Kidney glomerular epithelial cell (primary cell): ENCODE results near the gene GAS7.

Source experiments
- DNase-seq: peaks from one replicate; lab custom pipeline; 2025; lab: John Stamatoyannopoulos, UW

The GAS7 gene

GRCh38 chr17:9916108-9916507 lies 282.3 kb downstream of the GAS7 start:
- no peak for DNase-seq

DNA sequence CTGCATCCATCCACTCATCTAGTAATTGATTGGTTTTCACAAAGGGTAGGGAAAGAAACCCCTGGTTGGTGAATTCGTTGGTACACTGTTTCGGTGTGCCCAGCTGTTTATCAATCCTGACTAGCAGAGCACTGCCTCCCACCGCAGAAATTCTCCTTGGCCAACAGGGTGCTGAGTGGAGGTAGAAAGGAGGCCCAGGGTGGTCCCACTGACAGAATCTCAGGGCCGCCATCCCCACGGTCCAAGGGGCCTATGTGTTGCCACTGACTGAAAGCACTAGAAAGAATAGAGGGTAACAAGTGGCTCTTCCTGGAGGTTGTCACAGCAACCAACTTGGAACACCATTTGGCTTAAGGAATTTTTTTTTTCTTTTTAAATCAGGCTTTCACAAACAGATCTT lies 284.9 kb downstream of the GAS7 start:
- no peak for DNase-seq

- DNase-seq: no peak
These were observed 286.0 kb downstream of the GAS7 start for GRCh38 chr17:9912121-9913099.

- no peak for DNase-seq
These were observed 287.3 kb downstream of the GAS7 start for GRCh38 chr17:9911089-9911488.

- no peak for DNase-seq
These were observed 289.8 kb downstream of the GAS7 start for GRCh38 chr17:9908649-9909042.

- no peak for DNase-seq
These were observed 290.3 kb downstream of the GAS7 start for GRCh38 chr17:9907883-9908648.

DNA sequence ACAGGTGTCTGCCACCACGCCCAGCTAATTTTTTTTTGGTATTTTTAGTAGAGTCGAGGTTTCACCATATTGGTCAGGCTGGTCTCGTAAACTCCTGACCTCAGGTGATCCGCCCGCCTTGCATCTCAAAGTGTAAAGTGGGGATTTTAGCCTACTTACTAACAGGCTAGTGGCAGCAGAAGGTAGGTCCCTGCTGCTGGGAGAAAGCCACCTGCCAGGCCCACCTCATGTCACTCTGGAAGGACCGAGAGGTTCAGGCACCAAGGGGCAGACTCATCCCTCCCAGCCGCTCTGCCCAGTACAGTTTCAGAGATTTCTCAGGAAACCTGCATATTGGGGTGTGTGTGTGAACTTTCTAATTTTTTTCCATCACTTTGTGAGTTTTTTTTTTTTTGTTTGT lies 291.3 kb downstream of the GAS7 start:
- no peak for DNase-seq

DNA sequence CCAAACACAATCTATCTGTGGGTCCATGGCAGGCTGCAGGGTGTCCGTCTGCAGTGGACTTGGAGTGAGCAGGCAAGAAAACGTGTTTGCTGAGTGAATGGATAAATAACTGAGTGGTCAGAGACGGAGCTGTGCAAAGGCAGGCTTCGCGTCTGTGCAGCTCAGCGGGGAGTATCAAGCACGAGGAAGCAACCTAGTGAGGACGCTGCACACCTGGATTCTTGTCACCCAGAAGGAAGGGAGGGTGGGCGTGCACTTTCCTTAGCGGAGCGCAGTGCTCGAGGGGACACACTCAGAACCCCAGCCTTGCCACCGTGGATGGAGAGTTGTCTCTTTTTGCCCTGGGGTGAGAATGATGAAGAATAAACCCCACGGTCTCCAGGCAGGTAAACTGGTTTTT lies 291.8 kb downstream of the GAS7 start:
- no peak for DNase-seq

DNA sequence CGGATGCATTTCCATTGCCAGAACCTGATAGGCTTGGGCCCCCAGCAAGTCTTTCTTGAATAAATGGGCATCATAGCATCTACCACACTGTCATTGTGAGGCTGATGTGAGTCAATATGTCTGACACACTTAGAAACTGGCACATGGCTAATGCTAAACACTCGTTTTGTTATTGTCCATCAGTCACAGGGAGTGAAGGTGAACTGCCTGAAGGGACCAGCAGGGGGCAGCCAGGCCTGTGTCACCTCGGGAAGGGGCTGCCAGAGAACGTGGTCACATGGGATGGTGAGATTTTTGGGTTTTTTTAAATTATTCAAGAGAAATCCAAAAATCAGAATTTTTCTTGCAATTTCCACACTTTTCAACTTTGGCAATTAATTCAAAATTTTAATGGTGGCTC lies 292.5 kb downstream of the GAS7 start:
- no peak for DNase-seq

DNA sequence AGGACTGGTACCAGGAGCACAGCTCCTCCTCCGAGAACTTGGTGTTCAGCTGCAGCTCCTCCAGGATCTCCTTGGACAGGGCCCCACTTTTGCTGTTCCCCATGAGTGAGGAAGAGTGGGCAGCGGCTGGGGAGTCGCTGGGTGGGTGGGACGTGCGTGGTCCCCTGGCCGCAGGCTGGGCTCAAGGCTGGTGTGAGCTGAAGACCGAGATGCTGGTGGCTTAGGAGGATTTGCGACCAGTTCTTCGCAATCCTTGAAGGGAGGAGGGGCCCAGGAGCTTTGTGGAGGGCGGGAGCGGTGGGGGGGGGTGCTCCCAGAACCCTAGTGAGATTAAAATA lies 293.4 kb downstream of the GAS7 start, which contains the start of gene RCVRN:
Gene RCVRN (minus strand): TSS at position 194 of the 338 bp plus-strand sequence. CDS start 91 bp downstream, at position 103.
- DNase-seq: no peak

- no peak for DNase-seq
These were observed 293.9 kb downstream of the GAS7 start for GRCh38 chr17:9904277-9905077.

DNA sequence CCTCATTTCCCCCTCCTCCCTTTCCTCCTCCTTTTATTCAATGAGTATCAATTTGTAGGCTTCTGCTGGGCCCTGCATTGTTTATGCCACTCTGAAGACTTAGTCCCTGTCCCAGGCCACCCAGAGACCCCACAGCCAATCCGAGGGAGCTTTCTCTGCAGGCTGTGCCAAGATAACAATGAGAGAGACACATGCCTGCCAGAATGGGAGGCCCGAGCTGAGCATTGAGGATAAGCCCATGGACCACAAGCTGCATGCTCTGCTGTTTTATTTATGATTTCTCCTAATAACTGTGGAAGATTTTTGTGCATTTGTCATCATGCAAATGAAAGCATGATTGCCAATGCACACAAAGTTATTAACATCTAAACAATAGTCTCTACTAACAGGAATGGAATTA lies 296.3 kb downstream of the GAS7 start:
- no peak for DNase-seq

GRCh38 chr17:9900784-9901183 lies 297.6 kb downstream of the GAS7 start:
- DNase-seq: peak; percentile 21

- no peak for DNase-seq
These were observed 298.3 kb downstream of the GAS7 start for GRCh38 chr17:9900044-9900594.

GRCh38 chr17:9899280-9900043 lies 298.9 kb downstream of the GAS7 start:
- DNase-seq: no peak

GRCh38 chr17:9898812-9899211 lies 299.6 kb downstream of the GAS7 start:
- DNase-seq: no peak

DNA sequence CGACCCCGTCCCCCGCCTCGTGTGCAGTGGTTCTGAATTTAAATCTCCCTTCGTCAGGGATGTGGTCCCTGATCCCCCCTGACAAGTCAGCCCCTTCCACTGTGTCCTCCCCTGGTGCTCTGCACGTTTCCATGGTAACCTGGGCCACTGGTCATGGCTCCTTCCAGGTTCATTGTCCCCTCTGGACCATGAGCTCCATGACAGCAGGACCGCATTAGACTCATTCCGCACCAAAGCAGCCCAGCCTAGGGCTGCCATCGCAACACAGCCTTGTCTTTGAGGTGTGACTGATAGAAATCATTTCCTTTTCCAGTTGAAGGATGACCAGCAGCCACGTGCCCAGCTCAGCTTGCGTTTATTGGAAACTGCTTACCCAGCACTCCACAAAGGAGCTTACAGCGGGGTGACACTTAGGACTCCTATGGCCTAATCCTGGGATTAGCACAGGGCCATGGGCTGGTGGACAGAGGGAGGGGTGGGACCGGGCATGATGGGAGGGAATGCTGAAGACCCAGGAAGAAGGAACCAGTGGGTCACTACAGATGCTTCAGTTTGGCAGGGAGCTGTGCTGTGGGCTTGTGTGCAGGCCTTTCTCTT lies 300.9 kb downstream of the GAS7 start:
- DNase-seq: no peak

- DNase-seq: no peak
These were observed 302.5 kb downstream of the GAS7 start for GRCh38 chr17:9895923-9896322.

GRCh38 chr17:9894231-9894630 lies 304.2 kb downstream of the GAS7 start:
- DNase-seq: no peak

GRCh38 chr17:9893411-9894012 lies 304.9 kb downstream of the GAS7 start:
- DNase-seq: no peak
